Esophagus muscularis mucosa (tissue), 4 donors: ENCODE data around the gene TNFRSF19. TPM values are rescaled to one million over a fixed set of nuclear protein-coding genes. Genes with fewer than 3 reads are reported as not detected.

ENCODE experiments used
- DNase-seq: peaks from one replicate; pipeline ENCODE4 v3.0.0-alpha.2; 2017; ENCODE audit errors: extremely low spot score
- H3K27ac ChIP-seq, 4 donors: fragments of 200-600 bp; sonication (generic); replicated peaks in 1 of 4; 1 replicate in 3 of 4; 2 replicates in 1 of 4; pipeline ENCODE4 v1.5.1; 2016 to 2019; ENCODE audit warnings: mild to moderate bottlenecking in 1 of 4
- H3K27me3 ChIP-seq, 4 donors: fragments of 200-600 bp; sonication (generic); one replicate each; pipeline versions ENCODE4 v1.5.1 to v1.6.0; 2016 to 2019
- H3K36me3 ChIP-seq, 4 donors: fragments of 200-600 bp; sonication (generic); one replicate each; pipeline ENCODE4 v1.5.1; 2016 to 2019
- H3K4me1 ChIP-seq, 4 donors: fragments of 200-600 bp; sonication (generic); one replicate each; pipeline ENCODE4 v1.5.1; 2016 to 2019
- H3K4me3 ChIP-seq, 4 donors: fragments of 200-600 bp; sonication (generic); 1 replicate in 2 of 4; 2 replicates in 2 of 4; pipeline ENCODE4 v1.5.1; 2016 to 2019; ENCODE audit warnings: mild to moderate bottlenecking in 4 of 4, moderate library complexity in 1 of 4
- H3K9me3 ChIP-seq, 4 donors: fragments of 200-600 bp; sonication (generic); 1 replicate in 3 of 4; 2 replicates in 1 of 4; pipeline ENCODE4 v1.5.1; 2016 to 2019
- CTCF ChIP-seq, 3 experiments: fragments of 200-600 bp in 2 of 3; fragments of 450-650 bp in 1 of 3; sonication (generic) in 2 of 3; IDR thresholded peaks; one replicate each; pipeline ENCODE4 v1.5.1; 2017 to 2019; ENCODE audit warnings: antibody characterized with exemption in 3 of 3, mild to moderate bottlenecking in 2 of 3, moderate library complexity in 1 of 3
- EP300 ChIP-seq: sonication (generic); formaldehyde crosslinking; IDR thresholded peaks from one replicate; pipeline ENCODE4 v1.6.1; 2017; ENCODE audit warnings: antibody characterized with exemption
- POLR2A ChIP-seq: fragments of 450-650 bp; IDR thresholded peaks from one replicate; pipeline ENCODE4 v1.6.1; 2017; ENCODE audit warnings: antibody characterized with exemption, moderate library complexity, mild to moderate bottlenecking, low read depth
- POLR2AphosphoS5 ChIP-seq, 2 donors: sonication (generic); formaldehyde crosslinking; IDR thresholded peaks; one replicate each; pipeline ENCODE4 v1.6.1; 2017; ENCODE audit warnings: antibody characterized with exemption in 2 of 2
- WGBS: methylation state at CpG from one replicate; pipeline ENCODE4 v1.1.5; 2018; 5-methylcytosine and 5-hydroxymethylcytosine counted together
- intact Hi-C: fragments of 100-400 bp; cut with DNase I; formaldehyde crosslinking; loops from one replicate; pipeline ENCODE4 v1.15.1; 2023
- total RNA-seq, 4 donors: library from RNA; depleted of rRNA; stranded (reverse); fragments of >200 nt; gene quantifications; one replicate each; pipeline versions ENCODE4 v1.1.0 to v1.2.1, GENCODE V29; 2016

TNFRSF19 gene
- total RNA-seq, 4 donors from 2014 or later: 3.2 to 5.6 (median 5.0) TPM

- H3K36me3 ChIP-seq: peaks cover 0 to 6% (median 2%) of the 10 kb centered on the region in 4 donors
- DNase-seq: no peak
- WGBS: 97% methylated on average over 1 of the region's 1 CpG
- H3K4me3 ChIP-seq: no peak overlapping the region
- TF ChIP-seq CTCF (IDR thresholded peaks at IDR 0.05): no peak
- TF ChIP-seq EP300: no peak
- TF ChIP-seq POLR2A: no peak
- no peak for TF ChIP-seq POLR2AphosphoS5 (IDR thresholded peaks at IDR 0.05)
- intact Hi-C loops: no loop called here
- H3K9me3 ChIP-seq: no peaks in the 10 kb centered on the region
- no peaks in the 10 kb centered on the region for H3K27me3 ChIP-seq
- H3K27ac ChIP-seq: no peak overlapping the region
- H3K4me1 ChIP-seq: peaks cover 34 to 40% (median 37%) of the 10 kb centered on the region in 4 donors
Measured at GRCh38 chr13:23612182-23612581, 42.0 kb downstream of the TNFRSF19 start.

GRCh38 chr13:23612731-23613130, 42.5 kb downstream of the TNFRSF19 start:
- no peaks in the 10 kb centered on the region for H3K27me3 ChIP-seq
- peaks cover 0 to 6% (median 2%) of the 10 kb centered on the region in 4 donors for H3K36me3 ChIP-seq
- H3K4me3 ChIP-seq: no peak overlapping the region
- no peaks in the 10 kb centered on the region for H3K9me3 ChIP-seq
- TF ChIP-seq EP300: no peak
- WGBS: 100% methylated on average over 2 of the region's 2 CpGs
- H3K27ac ChIP-seq: no peak overlapping the region
- peaks cover 32 to 42% (median 36%) of the 10 kb centered on the region in 4 donors for H3K4me1 ChIP-seq
- intact Hi-C loops: no loop called here
- DNase-seq: no peak

- no peak overlapping the region for H3K27ac ChIP-seq
- DNase-seq: no peak
- H3K9me3 ChIP-seq: no peaks in the 10 kb centered on the region
- H3K4me1 ChIP-seq: peaks cover 24 to 34% (median 30%) of the 10 kb centered on the region in 4 donors
- no peaks in the 10 kb centered on the region for H3K27me3 ChIP-seq
- intact Hi-C loops: no loop called here
- no peak for TF ChIP-seq POLR2AphosphoS5 (IDR thresholded peaks at IDR 0.05)
- no peak for TF ChIP-seq POLR2A
- TF ChIP-seq CTCF (IDR thresholded peaks at IDR 0.05): no peak
- TF ChIP-seq EP300: no peak
- H3K4me3 ChIP-seq: no peak overlapping the region
- peaks cover 0 to 6% (median 2%) of the 10 kb centered on the region in 4 donors for H3K36me3 ChIP-seq
- WGBS: 100% methylated on average over 3 of the region's 3 CpGs
Measured at GRCh38 chr13:23613596-23613995, 43.4 kb downstream of the TNFRSF19 start.

GRCh38 chr13:23615395-23616081, 45.3 kb downstream of the TNFRSF19 start:
- TF ChIP-seq POLR2AphosphoS5 (IDR thresholded peaks at IDR 0.05) (no peak), EP300 (no peak), POLR2A (no peak), CTCF (IDR thresholded peaks at IDR 0.05) (no peak)
- peaks cover 0 to 6% (median 2%) of the 10 kb centered on the region in 4 donors for H3K36me3 ChIP-seq
- no peaks in the 10 kb centered on the region for H3K9me3 ChIP-seq
- no peak overlapping the region for H3K27ac ChIP-seq
- no peaks in the 10 kb centered on the region for H3K27me3 ChIP-seq
- no peak overlapping the region for H3K4me3 ChIP-seq
- WGBS: 92% methylated on average over 15 of the region's 15 CpGs
- H3K4me1 ChIP-seq: peaks cover 9 to 16% (median 14%) of the 10 kb centered on the region in 4 donors
- DNase-seq: no peak
- intact Hi-C loops: no loop called here

- no peak overlapping the region for H3K4me3 ChIP-seq
- TF ChIP-seq EP300 (no peak), CTCF (IDR thresholded peaks at IDR 0.05) (no peak), POLR2A (no peak), POLR2AphosphoS5 (IDR thresholded peaks at IDR 0.05) (no peak)
- no peaks in the 10 kb centered on the region for H3K9me3 ChIP-seq
- intact Hi-C loops: no loop called here
- H3K27me3 ChIP-seq: no peaks in the 10 kb centered on the region
- no peak overlapping the region for H3K27ac ChIP-seq
- H3K36me3 ChIP-seq: peaks cover 0 to 6% (median 2%) of the 10 kb centered on the region in 4 donors
- DNase-seq: no peak
- peaks cover 11 to 16% (median 14%) of the 10 kb centered on the region in 4 donors for H3K4me1 ChIP-seq
- WGBS: 100% methylated on average over 2 of the region's 2 CpGs
Measured at GRCh38 chr13:23616228-23616627, 46.0 kb downstream of the TNFRSF19 start.
